NCI-H1436 (cell line): Measurements from ENCODE around the gene ARF1.

Source experiments
- DNase-seq: peaks from one replicate; lab custom pipeline; 2025; lab: John Stamatoyannopoulos, UW

Gene ARF1

DNA sequence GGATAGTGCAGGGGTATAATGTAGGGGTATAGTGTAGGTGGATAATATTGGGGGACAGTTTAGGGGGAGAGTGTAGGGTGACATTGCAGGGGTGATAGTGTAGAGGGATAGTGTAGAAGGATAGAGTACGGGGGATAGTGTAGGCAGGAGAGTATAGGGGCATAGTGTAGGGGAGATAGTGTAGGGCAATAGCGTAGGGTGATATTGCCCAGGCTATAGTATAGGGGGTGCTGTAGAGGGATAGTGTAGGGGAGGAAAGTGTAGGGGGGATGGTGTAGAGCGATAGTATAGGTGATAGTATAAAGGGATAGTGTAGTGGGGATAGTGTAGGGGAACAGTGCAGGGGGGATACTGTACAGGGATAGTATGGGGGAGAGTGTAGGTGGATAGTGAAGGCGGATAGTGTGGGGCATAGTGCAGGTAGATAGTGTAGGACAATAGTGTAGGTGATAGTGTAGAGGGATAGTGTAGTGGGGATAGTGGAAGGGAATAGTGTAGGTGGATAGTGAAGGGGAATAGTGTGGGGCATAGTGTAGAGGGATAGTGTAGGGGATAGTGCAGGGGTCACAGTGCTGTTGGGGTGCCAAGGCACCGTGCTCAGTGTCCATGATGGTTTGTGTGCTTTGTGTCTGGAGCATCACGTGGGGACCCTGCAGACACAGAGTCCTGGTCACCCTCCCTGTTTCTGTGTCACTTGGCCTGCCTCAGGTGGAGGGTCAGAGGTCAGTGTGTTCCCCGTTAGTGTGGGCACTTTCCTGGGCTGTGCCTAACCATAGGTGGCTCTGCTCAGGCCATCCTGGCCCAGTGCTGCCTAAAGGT, 10.5 kb upstream of the ARF1 start:
- no peak for DNase-seq

DNA sequence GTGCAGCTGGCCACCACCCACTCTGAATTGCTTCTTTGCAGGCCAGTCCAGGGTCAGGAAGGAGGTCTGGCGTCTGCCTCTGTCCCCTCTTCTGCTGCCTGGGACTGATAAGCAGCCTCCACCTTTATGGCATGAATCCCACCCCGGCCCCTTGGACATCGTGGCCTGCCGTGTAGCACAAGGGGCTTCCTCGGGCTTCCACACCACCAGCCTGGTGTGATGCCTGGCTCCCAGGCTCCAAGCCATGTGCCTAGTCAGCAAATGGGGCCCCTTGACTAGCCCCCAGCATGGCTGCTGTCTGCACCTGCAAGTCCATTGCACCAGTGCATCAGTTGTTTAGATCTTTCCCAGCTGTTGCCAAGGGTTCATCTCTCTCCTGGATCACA, 9.9 kb upstream of the ARF1 start:
- no peak for DNase-seq

DNA sequence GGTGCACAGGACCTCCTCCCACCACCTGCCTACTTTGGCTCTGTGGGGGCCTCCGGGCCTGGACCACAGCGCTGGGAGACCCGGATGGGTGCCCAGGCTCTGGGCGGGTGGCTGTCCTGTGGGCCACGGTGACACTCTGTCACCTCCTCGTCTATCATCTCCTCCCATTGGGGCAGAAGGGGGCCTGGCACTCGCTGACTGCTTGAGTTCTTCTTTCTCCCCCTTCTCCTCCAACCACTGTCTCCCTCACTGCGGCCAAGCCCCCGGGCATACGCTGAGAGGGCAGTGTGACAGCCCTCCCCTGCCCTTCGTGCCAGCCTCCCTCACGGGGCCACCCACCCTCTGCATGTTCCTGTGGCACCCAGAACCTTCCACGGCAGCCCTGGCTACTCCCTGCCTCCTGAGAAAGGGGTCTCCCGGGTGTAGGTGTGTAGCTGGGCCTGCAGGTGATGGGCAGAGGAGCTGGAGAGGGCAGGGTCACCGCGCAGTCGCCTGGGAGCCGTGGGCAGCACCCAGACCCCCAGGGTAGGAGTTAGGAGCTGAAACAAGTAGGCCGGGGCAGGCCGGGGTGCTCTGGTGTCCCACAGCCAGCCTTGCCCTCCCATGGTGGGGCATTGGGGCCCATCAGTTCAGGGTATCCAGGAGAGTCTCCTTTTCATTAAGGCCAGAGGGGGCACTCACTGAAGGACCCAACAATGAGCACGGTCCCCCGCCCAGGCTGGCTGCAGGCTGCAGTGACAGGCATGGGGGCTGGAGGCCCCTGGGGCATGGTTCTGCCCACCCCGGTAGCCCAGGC, 9.2 kb upstream of the ARF1 start:
- DNase-seq: no peak

- peak; percentile 37 for DNase-seq
Observed at GRCh38 chr1:228073857-228074545, 8.5 kb upstream of the ARF1 start.

DNA sequence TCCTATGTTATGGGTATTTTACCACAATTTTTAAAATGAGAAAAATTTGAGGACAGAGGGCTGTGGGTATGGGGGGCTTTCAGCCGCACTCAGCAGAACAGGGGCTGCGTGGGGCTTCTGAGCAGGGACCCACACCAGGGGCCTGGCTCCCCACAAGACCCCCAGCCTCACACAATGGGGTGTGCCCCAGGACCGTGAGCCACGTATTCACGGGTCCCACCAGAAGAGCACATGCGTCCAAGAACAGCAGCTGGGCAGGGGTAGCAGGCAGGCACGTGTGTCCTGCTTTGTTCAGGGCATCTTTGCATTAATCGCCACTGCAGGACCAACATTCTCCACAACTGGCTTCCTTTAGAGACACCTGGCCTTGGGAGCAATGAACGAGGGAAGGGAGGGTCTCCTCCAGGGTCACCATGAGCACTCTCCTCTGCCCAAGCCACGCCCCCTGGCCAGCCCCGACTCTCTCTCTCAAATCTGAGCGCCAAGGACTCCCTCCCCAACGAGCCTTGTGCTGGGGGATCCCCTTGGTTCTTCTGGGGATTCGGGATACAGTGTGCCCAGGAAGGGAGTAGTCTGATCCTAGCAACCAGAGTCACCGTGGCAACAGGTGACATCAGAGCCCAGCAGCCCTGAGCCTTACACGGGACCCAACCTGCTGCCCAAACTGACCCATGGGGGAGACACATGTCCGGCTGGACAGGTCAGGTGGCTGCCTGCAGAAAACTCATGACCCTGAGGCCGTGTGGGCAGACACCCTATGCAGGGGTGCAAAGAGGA, 7.4 kb upstream of the ARF1 start:
- no peak for DNase-seq

- DNase-seq: no peak
Observed at GRCh38 chr1:228075801-228076271, 6.7 kb upstream of the ARF1 start.

GRCh38 chr1:228076796-228077430, 5.6 kb upstream of the ARF1 start:
- DNase-seq: no peak

- DNase-seq: no peak
Observed at GRCh38 chr1:228077565-228078330, 4.8 kb upstream of the ARF1 start.

GRCh38 chr1:228079013-228079412, 3.5 kb upstream of the ARF1 start:
- no peak for DNase-seq

- DNase-seq: no peak
Observed at GRCh38 chr1:228079601-228080263, 2.8 kb upstream of the ARF1 start.

GRCh38 chr1:228081144-228081543, 1.4 kb upstream of the ARF1 start:
- DNase-seq: no peak

- DNase-seq: no peak
Observed at GRCh38 chr1:228081578-228082213, 812 bp upstream of the ARF1 start.

GRCh38 chr1:228082918-228083870, 686 bp downstream of the ARF1 start:
- DNase-seq: no peak

DNA sequence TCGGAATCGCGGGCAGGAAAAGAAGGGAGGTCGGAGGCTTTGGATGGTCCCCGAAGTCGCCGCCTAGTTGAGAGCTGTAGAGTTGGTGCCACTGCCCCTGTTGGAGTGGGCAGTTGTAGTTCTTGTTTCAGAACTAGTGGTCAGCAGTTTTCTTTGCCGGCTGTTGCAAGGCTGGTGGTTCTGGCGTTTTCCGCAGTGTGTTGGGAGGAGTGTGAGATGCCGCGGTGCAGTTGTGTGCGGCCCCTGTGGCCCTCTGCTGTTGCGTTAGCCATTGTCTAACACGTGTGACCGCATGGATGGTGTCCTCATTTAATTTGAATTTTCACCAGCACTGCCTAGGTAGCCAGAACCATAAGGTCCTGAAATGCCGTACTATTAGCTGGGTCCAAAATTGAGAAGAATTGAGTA, 1.4 kb downstream of the ARF1 start:
- no peak for DNase-seq

- no peak for DNase-seq
Observed at GRCh38 chr1:228084325-228084724, 1.8 kb downstream of the ARF1 start.

DNA sequence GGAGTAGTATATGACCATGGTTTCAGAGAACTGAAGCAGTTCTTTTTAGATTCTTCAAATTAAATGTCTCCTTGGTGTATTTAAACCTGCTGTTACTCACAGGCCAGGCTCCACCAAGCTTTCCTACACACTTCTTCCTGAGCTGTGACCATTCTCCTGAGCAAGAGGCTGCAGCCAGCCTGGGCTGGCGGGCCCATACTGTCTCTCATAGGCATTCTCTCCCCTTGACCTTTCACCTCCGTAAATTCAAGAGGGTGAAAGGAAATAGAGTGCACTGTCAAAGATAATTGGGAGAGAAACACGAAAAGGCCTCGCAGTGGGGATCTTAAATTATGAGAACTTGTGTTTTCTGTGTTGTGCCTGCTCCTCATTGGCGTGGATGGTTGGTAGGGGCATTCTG, 2.3 kb downstream of the ARF1 start:
- no peak for DNase-seq

GRCh38 chr1:228085287-228085951, 2.9 kb downstream of the ARF1 start:
- DNase-seq: no peak

DNA sequence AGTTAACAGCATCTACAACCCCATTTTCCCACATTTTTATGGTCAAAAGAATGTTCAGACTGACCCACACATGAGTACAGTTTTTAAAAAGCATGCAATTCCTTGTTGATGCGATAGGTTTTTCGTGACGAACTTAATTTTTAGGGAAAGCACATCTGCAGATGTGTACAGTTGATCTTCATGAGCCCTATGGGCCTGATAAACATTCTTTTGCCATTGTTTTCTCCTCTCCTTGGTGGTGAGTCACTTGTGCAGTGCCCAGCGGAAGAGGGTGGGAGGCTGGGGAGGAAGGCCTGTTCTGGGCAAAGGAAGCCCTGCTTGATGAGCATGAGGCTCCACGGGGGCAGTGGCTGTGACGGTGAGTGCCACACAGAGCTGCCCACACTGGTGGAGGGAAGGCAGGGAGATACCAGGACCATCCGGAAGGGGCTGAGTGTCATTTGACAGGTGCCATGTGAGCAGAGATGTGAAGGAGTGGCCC, 5.3 kb downstream of the ARF1 start:
- DNase-seq: no peak
